Measurements from ENCODE around the gene TESK1. TPM values are rescaled to one million over a fixed set of nuclear protein-coding genes. Genes with fewer than 3 reads are reported as not detected.

Gene TESK1
- total RNA-seq, 1 experiment from 2014 or later = 20.4 TPM

- TF ChIP-seq CDX4 (CRISPR knock-in tag; IDR thresholded peaks at IDR 0.05; ENCODE audit: borderline replicate concordance) (no peak), ZNF232 (CRISPR knock-in tag; IDR thresholded peaks at IDR 0.05) (peak; percentile 79; the same call in 1 of the 2 replicates), MYBL2 (CRISPR knock-in tag; IDR thresholded peaks at IDR 0.05) (peak; percentile 75; the same call in 1 of the 2 replicates), ZNF671 (CRISPR knock-in tag; IDR thresholded peaks at IDR 0.05) (no peak), ZMAT4 (CRISPR knock-in tag; IDR thresholded peaks at IDR 0.05) (no peak), NFATC4 (CRISPR knock-in tag; IDR thresholded peaks at IDR 0.05) (peak; percentile 72), ZBTB43 (CRISPR knock-in tag; IDR thresholded peaks at IDR 0.05) (no peak), KAT7 (CRISPR knock-in tag; IDR thresholded peaks at IDR 0.05; ENCODE audit: borderline replicate concordance) (no peak), GRHL2 (CRISPR knock-in tag; IDR thresholded peaks at IDR 0.05; ENCODE audit: insufficient replicate concordance, severe bottlenecking) (no peak), SMAD3 (CRISPR knock-in tag; IDR thresholded peaks at IDR 0.05; ENCODE audit: borderline replicate concordance) (peak; percentile 70; the same call in 1 of the 2 replicates), JAZF1 (CRISPR knock-in tag; IDR thresholded peaks at IDR 0.05) (no peak), SOX15 (CRISPR knock-in tag; IDR thresholded peaks at IDR 0.05) (no peak), ETV6 (CRISPR knock-in tag; IDR thresholded peaks at IDR 0.05) (peak; percentile 71; the same call in 1 of the 2 replicates), CTCF (IDR thresholded peaks at IDR 0.05) (peak; percentile 39; the same call in 1 of the 2 replicates), NFE2L1 (CRISPR knock-in tag; IDR thresholded peaks at IDR 0.05) (no peak), NR3C1 (CRISPR knock-in tag; conservative IDR thresholded peaks at IDR 0.05; ENCODE audit: low read depth) (0 out of 2 replicates have a peak, but pooled peaks have one; percentile 43), ZNF425 (CRISPR knock-in tag; conservative IDR thresholded peaks at IDR 0.05) (no peak), ZNF396 (CRISPR knock-in tag; IDR thresholded peaks at IDR 0.05; ENCODE audit: borderline replicate concordance) (no peak), ESRRA (CRISPR knock-in tag; IDR thresholded peaks at IDR 0.05; ENCODE audit: borderline replicate concordance) (no peak; the same call in none of the 2 replicates), IRF2 (CRISPR knock-in tag; IDR thresholded peaks at IDR 0.05; ENCODE audit: borderline replicate concordance, low read depth) (no peak)
Observed at GRCh38 chr9:35658137-35658967, 53.3 kb downstream of the TESK1 start, which contains the start of gene CCDC107 (continued).

GRCh38 chr9:35658968-35659220 is 53.8 kb downstream of the TESK1 start:
- H3K36me3 Mint-ChIP-seq = peaks cover 39% of the 10 kb centered on the region
- H3K4me1 Mint-ChIP-seq = peaks cover 31% of the 10 kb centered on the region
- no peak for ATAC-seq
- TF ChIP-seq MYBL2 (CRISPR knock-in tag; IDR thresholded peaks at IDR 0.05) (0 out of 2 replicates have a peak, but pooled peaks have one; percentile 1), SOX15 (CRISPR knock-in tag; IDR thresholded peaks at IDR 0.05) (no peak)
- H3K27me3 Mint-ChIP-seq (ENCODE audit: low read depth) = peaks cover 23% of the 10 kb centered on the region
- CTCF ChIA-PET = interaction anchor here (1.0 to 10.2 kb wide), 14 partner anchors 9 to 132 kb away, joined by 3 to 127 read pairs (median 13); partner anchors contain the start of genes CREB3, SIT1, TESK1 and TLN1
- POLR2A ChIA-PET = interaction anchor here (2.3 to 6.8 kb wide), 2 partner anchors 12 to 32 kb away, joined by 21 to 38 read pairs; partner anchors contain the start of gene TPM2
- no peak for DNase-seq (ENCODE audit: low spot score)
- H3K4me3 Mint-ChIP-seq = peak overlapping the region; percentile 85
- H3K27ac Mint-ChIP-seq = peak overlapping the region; percentile 64
- H3K9me3 Mint-ChIP-seq = no peaks in the 10 kb centered on the region
